Stimulated activated CD8-positive, alpha-beta memory T cell treated with anti-CD3 and anti-CD28 coated beads, Interleukin-12 subunit alpha, Interleukin-12 subunit beta, amount 100 ng/mL, for 1 hour (primary cell): ENCODE results near the gene PARS2.

Experiments used
- DNase-seq: peaks from one replicate; pipeline ENCODE4 v3.0.0-alpha.2; 2020; ENCODE audit warnings: low read depth

The PARS2 gene

DNA sequence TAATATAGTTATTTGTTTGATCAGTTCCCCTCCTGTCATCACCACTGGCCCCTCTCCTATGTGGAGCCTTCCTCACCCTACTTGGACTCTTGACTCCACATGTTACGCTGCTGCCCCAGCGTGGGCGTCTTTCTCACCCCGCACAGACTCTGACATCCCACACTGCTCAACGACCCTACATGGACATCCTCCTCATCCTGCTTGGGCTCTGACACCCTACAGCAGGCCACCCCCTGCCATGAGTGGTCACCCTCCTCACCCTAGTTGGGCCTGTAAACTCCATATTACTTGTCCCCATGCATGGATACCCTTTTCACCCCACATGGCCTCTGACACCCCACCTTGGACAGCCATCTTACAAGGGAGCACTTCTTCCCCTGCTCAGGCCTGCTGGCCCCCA lies 27.6 kb downstream of the PARS2 start:
- DNase-seq, result no peak

DNA sequence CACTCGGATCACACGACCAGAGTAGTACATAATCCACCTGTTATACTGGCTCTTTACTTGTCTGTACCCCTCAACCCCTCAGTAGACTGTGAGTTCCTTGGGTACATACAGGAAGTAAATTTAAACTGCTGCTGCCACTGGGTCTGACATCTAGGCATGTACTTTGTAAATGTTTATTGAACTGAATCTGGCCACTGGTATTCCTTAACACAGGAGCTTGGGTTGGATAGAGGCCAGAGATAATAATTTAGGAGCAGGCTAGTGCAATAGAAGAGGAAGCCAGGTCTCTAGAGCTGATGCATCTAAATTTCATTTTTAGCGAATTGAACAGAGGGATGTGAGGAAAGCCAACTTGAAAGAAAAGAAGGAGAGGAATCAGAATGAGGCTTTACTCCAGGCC lies 36.3 kb downstream of the PARS2 start:
- DNase-seq, result no peak

DNA sequence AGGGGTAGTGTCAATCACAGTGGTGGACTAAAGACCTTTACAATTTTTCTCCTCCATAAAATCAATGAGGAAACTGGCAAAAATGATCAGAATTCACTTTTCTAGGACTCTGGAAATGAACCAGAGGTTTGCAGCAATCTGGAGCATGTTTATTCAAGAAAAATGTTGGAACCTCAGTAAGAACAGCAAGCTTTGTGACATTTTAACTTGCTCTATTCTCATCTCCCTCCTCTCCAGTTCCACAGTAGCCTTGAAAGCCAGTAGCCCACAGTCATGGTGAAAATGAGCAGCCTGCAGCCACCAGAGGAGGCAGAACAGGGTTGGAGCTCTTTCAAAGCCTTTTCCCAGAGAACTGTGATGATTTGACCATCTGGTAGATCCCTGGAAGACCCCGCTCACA lies 39.6 kb downstream of the PARS2 start:
- DNase-seq, result no peak

DNA sequence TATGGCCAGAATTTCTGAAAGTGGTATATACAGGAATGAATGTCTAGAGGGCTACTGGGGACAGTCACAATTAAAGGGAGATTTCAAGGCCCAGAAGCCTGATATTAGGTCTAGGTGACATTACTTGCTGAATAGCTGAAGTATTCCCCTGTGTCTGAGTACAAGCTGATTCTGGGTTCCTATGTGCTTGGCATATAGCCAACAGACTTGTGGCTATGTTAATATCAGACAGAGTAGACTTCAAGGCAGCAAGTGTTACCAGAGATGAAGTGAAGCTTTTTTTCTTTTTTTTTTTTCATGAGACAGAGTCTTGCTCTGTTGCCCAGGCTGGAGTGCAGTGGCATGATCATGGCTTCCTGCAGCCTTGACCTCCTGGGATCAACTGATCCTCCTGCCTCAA lies 40.3 kb downstream of the PARS2 start:
- DNase-seq, result no peak

DNA sequence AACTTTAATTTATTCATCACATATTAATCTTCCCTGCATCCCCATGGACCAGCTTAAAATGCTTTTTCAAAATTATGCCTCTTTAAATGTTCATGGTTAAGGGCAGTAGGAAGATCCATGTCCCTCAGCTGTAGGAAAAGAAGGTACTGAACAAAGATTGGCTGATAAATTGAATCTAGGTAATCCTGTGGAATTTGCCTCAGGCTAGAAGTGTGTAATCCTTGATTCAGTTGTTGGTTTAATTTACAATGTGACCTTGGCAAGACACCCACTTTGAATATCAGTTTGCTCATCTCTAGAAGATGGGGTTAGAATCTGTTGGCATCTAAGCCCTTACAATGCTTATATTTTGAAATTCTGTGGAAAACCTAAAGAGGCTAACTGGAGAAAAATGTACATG lies 42.6 kb downstream of the PARS2 start:
- DNase-seq, result no peak

DNA sequence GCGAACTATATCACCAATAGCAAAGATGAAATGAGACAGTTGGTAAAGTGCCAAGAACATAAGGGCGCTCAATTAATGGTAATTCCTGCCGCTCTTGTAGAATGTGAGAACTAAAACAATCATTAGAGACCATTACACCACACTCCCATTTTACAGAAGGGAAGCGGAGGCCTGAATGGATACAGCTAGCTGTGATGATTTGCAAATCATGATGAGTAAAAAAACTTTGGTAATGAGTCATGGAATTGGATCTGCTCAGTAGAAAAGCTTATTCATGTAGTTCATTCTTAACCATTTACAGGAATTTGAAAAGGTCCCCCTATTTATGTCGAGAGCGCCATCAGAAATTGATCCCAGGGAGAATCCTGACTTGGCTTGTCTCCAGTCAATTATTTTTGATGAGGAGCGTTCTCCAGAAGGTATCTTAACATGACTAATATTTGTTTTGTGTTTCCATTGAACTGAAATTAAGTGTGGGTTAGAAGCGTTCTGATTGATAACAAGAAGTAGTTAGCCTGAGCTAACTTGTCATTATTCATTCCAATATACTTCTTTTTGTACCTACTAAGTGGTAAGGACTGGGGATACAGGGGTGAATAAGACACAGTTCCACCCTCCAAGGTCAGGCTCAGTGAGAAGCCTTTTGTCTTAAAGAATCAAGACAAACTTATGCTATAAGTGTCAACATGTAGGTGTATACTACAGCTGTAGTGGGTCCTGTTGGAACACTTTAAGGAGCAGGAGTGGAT lies 47.9 kb downstream of the PARS2 start:
- no peak for DNase-seq

DNA sequence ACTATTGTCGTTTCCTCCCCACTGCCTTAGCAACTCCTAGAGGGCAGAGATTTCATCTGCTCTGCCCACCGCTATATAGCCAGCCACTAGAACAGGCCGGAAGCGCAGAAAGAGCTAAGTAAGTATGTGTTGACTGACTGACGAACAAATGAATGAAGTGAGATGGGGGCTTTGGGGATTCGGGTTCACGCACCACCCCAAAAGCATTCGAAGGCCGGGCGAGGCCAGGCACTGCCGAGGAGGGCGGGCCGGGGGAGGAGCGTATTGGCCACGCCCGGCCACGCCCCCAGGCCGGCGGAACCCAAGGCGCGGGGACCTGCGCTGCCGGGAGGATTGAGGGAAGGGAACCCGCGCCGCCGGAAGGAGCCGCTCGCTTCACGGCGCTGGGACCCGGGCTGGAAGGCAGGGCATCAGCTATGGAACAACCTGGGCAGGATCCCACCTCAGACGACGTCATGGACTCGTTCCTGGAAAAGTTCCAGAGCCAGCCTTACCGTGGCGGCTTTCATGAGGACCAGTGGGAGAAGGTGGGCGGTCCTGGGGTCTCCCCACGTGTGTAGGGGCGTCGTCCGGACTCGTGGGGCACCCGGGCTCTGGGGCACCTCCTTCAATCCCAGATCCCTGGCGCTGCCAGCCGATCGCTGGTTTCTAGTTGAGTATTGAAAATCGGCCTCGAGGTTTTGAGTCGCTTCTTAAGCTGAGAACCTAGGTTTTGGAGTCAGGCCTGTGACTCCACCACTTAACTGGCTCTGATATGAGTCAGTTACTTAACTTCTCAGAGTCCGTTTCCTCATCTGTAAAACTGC lies 48.6 kb downstream of the PARS2 start, which contains the start of gene TTC4:
Gene TTC4, plus strand, starts transcription at position 369 of the 806 bp plus-strand sequence. Its CDS starts 48 bp downstream, at position 417.
- peak; percentile 70 for DNase-seq

DNA sequence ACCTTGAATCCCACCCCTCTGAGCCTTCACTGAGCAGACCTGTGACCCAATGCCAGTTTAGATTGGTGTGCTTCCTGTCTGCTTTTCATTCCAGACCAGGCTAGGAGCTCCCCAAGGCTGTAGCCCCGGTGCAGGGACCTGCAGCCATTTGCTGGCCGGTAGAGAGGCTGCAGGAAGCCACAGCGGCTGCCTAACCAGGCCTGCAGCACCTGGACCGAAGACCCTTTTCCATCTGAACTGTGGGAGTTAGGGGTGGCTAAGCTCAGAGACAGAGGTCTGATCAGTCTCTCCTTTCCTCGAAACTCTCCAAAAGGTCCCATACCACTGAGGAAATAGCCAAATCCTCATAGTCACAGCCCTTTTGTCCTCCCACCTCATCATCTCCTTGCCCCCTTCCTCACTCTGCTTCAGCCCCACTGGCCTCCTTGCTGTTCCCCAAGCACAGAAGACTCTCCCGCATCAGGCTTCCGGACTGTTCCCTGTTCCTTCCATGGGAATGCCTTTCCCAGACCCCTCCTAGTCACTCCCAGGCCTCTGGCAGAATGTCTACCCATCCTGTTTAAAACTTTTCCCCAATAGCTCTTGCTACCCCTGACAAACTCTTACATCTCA lies 49.3 kb downstream of the PARS2 start:
- no peak for DNase-seq

DNA sequence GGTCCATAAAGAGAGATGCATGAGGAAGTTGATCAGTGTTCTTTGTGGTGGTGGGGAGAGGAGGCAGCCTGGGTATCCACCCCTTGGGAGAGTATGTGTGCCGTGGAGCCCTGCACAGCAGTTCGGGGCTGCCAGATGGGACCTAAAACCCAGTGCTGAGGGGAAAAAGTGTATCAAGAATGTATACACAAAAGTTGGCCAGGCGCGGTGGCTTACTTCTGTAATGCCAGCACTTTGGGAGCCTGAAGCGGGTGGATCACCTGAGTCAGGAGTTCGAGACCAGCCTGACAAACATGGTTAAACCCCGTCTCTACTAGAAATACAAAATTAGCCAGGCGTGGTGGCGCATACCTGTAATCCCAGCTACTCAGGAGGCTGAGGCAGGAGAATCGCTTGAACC lies 52.8 kb downstream of the PARS2 start:
- no peak for DNase-seq

DNA sequence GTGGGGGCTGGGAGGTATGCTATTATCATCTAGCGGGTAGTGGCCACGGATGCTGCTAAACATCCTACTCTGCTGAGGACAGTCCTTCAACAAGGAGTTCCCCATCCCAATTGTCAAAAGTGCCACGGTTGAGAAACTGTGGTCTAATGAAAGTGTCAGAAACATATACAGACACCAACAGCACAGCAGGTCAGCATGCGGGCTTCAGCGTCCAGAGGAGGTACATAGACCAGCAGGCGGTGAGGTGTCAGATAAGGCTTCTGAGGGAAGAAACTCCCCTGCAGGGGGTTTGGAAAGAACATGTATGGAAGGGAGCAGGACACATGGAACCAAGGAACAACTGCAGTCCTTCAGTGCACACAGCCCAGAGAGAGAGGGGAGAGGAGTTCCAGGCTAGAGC lies 53.5 kb downstream of the PARS2 start:
- DNase-seq, result no peak

DNA sequence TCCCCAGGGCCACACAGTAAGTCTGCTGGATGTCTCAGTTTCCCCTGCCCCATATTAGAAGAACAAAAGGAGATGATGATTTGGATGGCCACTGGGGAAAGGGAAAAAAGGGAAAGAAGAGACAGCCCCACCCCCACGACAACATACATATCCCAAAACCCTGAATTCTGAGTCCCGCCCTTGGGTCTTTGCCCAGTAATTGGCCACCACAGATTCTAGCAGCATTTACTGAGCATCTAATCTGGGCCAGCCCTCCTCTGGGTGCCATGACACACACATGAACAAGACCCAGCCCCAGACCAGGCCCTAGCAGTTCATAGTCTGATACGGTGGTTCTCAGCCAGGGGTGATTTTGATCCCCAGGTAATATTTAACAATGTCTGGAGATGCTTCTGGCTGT lies 53.9 kb downstream of the PARS2 start:
- no peak for DNase-seq

DNA sequence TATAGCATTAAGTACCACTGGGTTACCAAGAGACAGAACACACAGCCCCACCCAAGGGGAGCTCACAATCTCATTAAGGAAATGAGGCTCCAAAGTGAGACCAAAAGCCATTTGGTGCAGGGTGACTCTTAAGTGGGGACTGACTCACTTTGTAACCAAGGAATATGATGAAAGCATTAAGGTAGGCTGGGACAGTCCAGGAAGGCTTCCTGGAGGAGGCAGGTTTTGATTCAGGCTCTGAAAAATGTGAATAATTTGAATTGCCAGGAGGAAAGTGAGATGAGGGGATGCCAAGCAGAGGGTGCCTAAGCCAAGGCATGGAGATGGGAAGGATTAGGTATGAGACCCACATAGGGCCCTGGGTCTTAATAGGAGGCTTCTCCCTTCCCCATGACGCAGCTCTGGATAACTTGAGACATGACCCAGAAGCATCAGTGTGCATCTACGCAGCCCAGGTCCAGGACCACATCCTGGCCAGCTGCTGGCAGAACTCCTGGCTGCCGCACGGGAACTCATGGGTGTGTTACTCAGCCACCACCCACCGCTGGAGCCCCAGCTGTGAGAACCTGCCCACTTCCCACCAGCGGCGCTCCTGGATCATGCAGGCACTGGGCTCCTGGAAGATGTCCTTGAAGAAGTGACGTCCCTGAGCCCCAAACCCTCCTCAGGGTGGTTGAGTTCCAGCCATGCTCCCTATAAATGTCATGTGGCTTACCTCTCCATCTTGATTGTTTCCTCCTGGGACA lies 54.6 kb downstream of the PARS2 start:
- no peak for DNase-seq

DNA sequence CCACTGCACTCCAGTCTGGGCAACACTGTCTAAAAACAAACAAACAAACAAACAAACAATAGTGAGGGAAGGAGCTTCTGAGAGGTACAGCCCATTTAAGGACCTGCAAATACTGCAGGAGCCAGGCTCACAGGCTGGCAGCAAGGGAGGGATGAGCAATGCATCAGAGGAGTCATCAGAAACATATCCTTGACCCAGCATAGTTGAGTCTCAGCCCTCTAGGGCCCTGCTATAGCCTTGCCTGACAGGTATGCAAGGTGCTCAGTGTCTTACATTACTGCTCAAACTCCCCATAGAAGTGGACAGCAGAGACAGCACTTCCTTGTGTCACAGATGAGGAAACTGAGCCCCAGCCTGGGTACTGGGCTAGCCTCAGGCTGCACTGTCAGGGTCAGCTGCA lies 55.9 kb downstream of the PARS2 start:
- no peak for DNase-seq
